ENCODE measurements around the gene MACROD2.

DNA sequence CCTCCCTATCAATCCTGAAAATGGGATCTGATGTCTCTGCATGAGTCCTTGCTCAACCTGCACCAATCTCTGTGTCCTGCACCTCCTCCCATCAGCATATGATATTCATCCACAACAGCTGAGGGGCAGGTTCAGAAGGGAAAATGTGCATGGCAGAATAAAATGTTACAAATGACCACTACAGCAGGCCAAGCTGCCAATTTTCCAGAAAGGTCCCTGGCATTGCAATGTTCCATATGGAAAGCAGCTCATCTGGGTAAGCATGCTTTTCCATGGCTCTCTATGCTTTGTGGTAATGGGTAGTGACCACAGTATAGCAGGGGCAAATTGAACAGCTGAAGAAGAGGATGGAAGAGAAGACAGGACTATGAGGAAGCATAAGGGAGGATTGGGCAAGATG is 1183.3 kb downstream of the MACROD2 start:
- no peak for TF ChIP-seq CTCF (IDR thresholded peaks at IDR 0.05)
- TF ChIP-seq POLR2A (IDR thresholded peaks at IDR 0.05) = no peak
- no peak for TF ChIP-seq POLR2AphosphoS5 (IDR thresholded peaks at IDR 0.05)
- TF ChIP-seq EP300 (IDR thresholded peaks at IDR 0.05) = no peak

Measured in suprapubic skin (tissue), 4 donors.